ENCODE results near the gene ZNF547. TPM values are rescaled to one million over a fixed set of nuclear protein-coding genes. Genes with fewer than 3 reads are reported as not detected.

The ZNF547 gene
- polyA plus RNA-seq, 1 experiment: 3.4 TPM

DNA sequence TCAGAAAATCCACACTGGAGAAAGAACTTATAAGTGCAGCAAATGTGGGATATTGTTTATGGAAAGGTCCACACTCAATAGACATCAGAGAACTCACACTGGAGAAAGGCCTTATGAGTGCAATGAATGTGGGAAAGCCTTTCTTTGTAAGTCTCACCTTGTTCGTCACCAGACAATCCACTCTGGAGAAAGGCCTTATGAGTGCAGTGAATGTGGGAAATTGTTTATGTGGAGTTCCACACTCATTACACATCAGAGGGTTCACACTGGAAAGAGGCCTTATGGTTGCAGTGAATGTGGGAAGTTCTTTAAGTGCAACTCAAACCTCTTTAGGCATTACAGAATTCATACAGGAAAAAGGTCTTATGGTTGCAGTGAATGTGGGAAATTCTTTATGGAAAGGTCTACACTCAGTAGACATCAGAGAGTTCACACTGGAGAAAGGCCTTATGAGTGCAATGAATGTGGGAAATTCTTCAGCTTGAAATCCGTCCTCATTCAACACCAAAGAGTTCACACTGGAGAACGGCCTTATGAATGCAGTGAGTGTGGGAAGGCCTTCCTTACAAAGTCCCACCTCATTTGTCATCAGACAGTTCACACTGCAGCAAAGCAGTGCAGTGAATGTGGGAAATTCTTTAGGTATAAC lies 14.3 kb downstream of the ZNF547 start:
- ChIA-PET POLR2A (no interaction called here), CTCF (no interaction called here)
- DNase-seq (ENCODE audit: low read depth): no peak
- peaks cover 18% of the 10 kb centered on the region for H3K36me3 ChIP-seq (ENCODE audit: control insufficient read depth, insufficient read depth, low read length)
- no peaks in the 10 kb centered on the region for H3K27me3 ChIP-seq (ENCODE audit: control insufficient read depth, insufficient read depth, low read length)
- no peak overlapping the region for H3K4me3 ChIP-seq (ENCODE audit: low read depth, low read length)
- TF ChIP-seq, protein P1, sequence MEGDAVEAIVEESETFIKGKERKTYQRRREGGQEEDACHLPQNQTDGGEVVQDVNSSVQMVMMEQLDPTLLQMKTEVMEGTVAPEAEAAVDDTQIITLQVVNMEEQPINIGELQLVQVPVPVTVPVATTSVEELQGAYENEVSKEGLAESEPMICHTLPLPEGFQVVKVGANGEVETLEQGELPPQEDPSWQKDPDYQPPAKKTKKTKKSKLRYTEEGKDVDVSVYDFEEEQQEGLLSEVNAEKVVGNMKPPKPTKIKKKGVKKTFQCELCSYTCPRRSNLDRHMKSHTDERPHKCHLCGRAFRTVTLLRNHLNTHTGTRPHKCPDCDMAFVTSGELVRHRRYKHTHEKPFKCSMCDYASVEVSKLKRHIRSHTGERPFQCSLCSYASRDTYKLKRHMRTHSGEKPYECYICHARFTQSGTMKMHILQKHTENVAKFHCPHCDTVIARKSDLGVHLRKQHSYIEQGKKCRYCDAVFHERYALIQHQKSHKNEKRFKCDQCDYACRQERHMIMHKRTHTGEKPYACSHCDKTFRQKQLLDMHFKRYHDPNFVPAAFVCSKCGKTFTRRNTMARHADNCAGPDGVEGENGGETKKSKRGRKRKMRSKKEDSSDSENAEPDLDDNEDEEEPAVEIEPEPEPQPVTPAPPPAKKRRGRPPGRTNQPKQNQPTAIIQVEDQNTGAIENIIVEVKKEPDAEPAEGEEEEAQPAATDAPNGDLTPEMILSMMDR (IDR thresholded peaks at IDR 0.05; ENCODE audit: insufficient read depth, low read depth, low read length): no peak

DNA sequence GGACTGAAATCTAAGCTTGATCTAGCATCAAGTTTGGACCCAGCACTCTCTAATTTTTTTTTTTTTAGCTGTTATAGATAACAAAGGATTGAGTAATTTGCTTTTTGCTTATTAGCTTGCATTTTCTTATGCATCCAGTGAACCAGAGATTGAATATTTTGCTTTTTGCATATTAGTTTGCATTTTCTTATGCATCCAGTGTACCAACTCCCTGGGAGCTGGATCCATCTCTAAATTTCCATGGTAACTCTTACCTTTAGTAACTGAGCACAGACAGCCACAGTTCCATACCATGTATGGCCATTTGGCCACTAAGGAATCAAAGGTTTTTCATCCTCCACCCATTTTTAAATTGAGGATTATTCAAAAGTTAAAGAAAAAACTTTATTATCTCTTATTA lies 17.6 kb downstream of the ZNF547 start:
- H3K36me3 ChIP-seq (ENCODE audit: control insufficient read depth, insufficient read depth, low read length): peaks cover 9% of the 10 kb centered on the region
- no peaks in the 10 kb centered on the region for H3K27me3 ChIP-seq (ENCODE audit: control insufficient read depth, insufficient read depth, low read length)
- POLR2A ChIA-PET: no interaction called here
- DNase-seq (ENCODE audit: low read depth): no peak
- no peak overlapping the region for H3K4me3 ChIP-seq (ENCODE audit: low read depth, low read length)
- TF ChIP-seq, protein P1 (IDR thresholded peaks at IDR 0.05; ENCODE audit: insufficient read depth, low read depth, low read length): no peak
- CTCF ChIA-PET: no interaction called here

DNA sequence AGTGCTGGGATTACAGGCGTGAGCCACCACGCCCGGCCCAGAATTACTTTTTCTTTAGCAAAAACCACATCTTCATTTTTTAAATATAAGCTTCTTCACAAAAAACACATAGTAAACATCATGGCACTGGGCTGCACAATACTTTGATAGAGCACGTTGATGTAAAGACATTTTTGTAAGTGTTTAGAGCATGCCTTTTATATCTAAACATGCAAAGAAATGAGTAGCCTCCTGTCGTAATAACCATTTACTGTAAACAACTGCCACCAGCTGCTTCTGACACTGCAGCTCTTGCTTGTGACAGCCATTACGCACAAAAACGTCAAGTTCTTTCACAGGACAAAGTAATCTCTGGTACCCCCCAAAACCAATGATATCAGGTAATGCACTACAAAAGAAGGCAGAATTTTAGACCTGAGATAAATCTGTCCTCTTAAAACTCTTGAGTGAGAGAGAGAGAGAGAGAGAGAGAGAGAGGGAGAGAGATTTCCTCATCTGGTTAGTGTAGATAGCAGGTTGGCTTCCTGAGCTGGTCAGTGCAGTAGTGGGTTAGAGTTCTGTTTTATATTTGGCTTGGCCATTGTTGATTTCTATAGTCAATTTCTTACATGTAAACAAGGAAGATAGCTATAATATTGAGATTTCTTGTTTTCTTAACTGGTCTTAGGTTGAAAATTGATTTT lies 19.6 kb downstream of the ZNF547 start:
- POLR2A ChIA-PET: no interaction called here
- no peak overlapping the region for H3K4me3 ChIP-seq (ENCODE audit: low read depth, low read length)
- no peak for DNase-seq (ENCODE audit: low read depth)
- H3K36me3 ChIP-seq (ENCODE audit: control insufficient read depth, insufficient read depth, low read length): no peaks in the 10 kb centered on the region; the same call in 1 of the 2 replicates
- no peaks in the 10 kb centered on the region for H3K27me3 ChIP-seq (ENCODE audit: control insufficient read depth, insufficient read depth, low read length)
- CTCF ChIA-PET: no interaction called here
- TF ChIP-seq, protein P1 (IDR thresholded peaks at IDR 0.05; ENCODE audit: insufficient read depth, low read depth, low read length): no peak

DNA sequence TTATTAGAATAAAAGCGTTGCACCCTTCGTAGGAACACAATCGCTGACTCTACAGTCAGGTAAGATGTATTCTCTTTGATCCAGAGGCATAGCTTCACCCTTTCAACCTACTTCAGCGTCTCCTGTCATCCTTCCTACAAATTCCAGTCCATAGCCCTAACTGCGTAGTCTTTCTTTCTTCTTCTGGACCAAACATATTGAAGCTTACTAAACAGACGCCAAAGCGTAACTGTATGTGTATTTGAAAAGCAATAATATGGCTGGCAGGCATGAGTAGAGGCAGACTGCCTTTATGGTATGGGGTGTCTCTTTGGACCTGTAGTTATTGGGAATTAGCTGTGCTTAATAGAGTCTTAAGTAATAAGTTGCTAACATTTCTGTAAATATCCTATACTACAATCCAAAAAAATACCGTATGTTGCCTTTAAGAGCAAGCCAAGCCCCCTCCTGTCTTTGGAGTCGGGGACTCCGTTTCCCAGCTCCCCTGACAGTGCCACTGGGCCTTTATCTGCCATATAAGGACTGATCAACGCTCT lies 25.9 kb downstream of the ZNF547 start:
- no peaks in the 10 kb centered on the region for H3K27me3 ChIP-seq (ENCODE audit: control insufficient read depth, insufficient read depth, low read length)
- POLR2A ChIA-PET: interaction anchor here (0.9 kb wide), 1 partner anchor 26 kb away, joined by 3 read pairs; no protein-coding TSS in a partner anchor

More for the DNA sequence above, 25.9 kb downstream of the ZNF547 start:
- peak overlapping the region; percentile 91 for H3K4me3 ChIP-seq (ENCODE audit: low read depth, low read length)
- DNase-seq (ENCODE audit: low read depth): no peak
- TF ChIP-seq, protein P1 (IDR thresholded peaks at IDR 0.05; ENCODE audit: insufficient read depth, low read depth, low read length): no peak
- H3K36me3 ChIP-seq (ENCODE audit: control insufficient read depth, insufficient read depth, low read length): peaks cover 4% of the 10 kb centered on the region
- CTCF ChIA-PET: interaction anchor here (1.2 kb wide), 1 partner anchor 16 kb away, joined by 3 read pairs; no protein-coding TSS in a partner anchor
